WI38 (cell line): ENCODE results near the gene PCBP3.
"Not testable (repeated sequence)": the region's sequence is repeated elsewhere in the genome, so short reads cannot be mapped to it uniquely, and the experiment has no call there.

Experiments
- H3K4me3 ChIP-seq: 2 replicates; pipeline ENCODE4 v1.5.1; 2011; ENCODE audit warnings: low read depth, mild to moderate bottlenecking, control low read depth, low read length
- CTCF ChIP-seq: IDR thresholded peaks from 2 replicates; pipeline ENCODE4 v1.5.1; 2012; ENCODE audit warnings: low read depth, mild to moderate bottlenecking, control low read depth, low read length

The PCBP3 gene

GRCh38 chr21:45957981-45958600 lies 314.6 kb downstream of the PCBP3 start:
- no peak overlapping the region for H3K4me3 ChIP-seq

DNA sequence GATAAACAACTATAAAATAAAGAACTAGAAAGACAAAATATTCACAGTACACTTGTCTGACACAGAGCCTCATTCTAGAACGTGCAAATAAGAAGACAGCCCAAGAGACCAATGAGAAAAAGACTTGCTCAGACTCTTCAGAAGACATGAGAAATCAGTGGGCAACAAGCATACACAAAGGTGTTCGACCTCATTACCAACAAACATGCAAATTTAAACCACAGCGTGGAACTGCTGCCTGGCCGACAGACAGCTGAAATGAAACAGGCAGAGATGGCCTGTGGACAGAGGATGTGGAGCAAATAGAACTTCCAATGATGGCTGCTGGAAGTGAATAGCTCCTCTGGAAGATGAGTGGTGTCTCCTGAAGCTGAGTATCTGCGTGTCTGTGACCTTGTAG lies 315.7 kb downstream of the PCBP3 start:
- H3K4me3 ChIP-seq, result no peak overlapping the region
- TF ChIP-seq CTCF, result no peak

More at GRCh38 chr21:45957981-45958600, 314.6 kb downstream of the PCBP3 start:
- TF ChIP-seq CTCF, result no peak

DNA sequence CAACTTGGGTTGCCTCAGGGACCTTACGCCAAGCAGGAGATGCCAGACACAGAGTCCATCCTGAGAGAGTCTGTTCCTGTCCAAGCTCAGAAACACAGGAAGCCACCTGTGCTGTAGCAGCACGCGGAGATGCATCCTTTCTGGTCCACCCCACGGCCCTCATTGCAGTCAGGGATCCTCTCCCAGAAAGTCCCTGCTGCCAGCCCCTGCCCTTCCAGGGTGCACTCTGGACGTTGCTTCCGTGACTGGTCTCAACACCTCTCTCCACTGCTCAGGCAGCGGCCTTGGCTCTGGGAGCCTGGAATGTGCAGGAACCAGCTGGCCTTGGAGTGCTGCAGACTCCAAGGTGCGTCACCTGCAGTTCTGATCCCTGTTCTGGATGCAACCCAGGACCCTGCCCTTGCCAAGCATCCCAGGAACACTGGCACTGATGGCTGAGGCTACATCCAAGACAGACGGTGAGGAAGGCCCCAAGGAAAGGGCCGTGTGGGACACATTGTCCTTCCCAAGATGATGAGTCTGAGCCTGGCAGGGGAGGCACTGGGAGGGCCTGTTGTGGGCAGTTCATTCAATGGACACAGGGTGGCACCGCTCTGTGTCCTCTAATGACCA lies 316.4 kb downstream of the PCBP3 start:
- no peak for TF ChIP-seq CTCF

DNA sequence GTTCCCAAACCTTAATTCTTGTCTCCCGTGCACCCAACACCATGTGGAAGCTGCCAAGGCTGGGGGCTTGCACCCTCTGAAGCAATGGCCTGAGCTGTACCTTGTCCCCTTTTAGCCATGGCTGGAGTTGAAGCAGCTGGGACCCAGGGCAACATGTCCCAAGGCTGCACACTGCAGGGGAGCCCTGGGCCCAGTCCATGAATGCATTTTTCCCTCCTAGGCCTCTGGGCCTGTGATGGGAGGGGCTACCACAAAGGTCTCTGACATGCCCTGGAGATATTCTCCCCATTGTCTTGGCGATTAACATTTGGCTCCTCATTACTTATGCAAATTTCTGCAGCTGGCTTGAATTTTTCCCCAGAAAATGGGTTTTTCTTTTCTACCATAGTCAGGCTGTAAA lies 317.9 kb downstream of the PCBP3 start:
- H3K4me3 ChIP-seq, result not testable (repeated sequence)

More for the DNA sequence above, 316.4 kb downstream of the PCBP3 start:
- H3K4me3 ChIP-seq, result no peak overlapping the region

DNA sequence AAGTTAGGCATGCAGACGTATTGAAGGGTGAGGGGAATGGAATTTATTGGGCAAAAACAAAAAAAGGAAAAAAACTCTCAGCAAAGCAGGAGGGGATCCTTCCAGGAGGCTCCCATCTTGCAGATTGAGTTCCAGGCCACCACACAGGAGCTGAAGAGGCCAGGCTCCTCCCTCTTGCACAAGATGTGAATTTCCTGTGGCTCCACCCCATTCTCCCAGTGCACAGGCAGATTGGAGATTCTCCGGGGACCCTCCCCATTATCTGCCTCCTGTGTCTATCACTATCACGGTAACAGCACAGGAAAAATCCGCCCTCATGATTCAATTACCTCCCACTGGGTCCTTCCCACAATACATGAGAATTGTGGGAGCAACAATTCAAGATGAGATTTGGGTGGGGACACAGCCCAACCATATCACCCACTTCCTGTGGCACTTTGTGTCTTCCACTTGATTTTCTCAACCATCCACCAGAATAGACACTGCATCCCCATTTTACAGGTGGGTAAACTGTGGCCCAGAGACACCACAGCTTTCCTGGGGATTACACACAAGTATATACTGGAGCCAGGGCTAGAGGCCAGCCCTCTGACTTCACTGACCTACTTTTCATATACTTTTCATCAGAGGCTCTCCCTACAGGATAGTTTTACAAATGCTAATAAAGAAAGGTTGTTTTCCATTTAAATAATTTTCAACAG lies 319.2 kb downstream of the PCBP3 start:
- H3K4me3 ChIP-seq, result no peak overlapping the region
- TF ChIP-seq CTCF, result no peak

- TF ChIP-seq CTCF, result no peak
- no peak overlapping the region for H3K4me3 ChIP-seq
Observed at GRCh38 chr21:45963232-45963570, 319.7 kb downstream of the PCBP3 start.

DNA sequence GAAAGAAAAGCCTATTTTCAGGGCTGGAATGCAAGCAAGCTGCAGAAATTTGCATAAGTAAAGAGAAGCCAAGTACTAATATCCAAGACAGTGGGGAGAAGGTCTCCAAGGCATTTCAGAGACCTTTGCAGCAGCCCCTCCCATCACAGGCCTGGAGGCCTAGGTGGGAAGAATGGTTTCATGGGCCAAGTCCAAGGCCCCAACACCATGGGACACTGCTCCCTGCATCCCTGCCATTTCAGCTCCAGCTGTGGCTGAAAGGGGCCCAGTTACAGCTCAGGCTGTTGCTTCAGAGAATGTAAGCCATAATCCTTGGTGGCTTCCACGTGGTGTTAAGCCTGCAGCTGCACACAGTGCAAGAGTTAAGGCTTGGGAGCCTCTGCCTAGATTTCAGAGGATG lies 321.1 kb downstream of the PCBP3 start:
- H3K4me3 ChIP-seq, result no peak overlapping the region
- TF ChIP-seq CTCF, result no peak
